HG02852 (cell line): ENCODE data around the gene MRPS7.
"Not testable (repeated sequence)": the region's sequence is repeated elsewhere in the genome, so short reads cannot be mapped to it uniquely, and the experiment has no call there.

ENCODE experiments used
- ATAC-seq: cut with Tn5 transposase; IDR thresholded peaks from one replicate; pipeline ENCODE4 v1.9.1; 2021; ENCODE audit warnings: mild to moderate bottlenecking, moderate library complexity; ENCODE audit not compliant: unreplicated experiment

Gene MRPS7

GRCh38 chr17:75270218-75270965, 8.7 kb downstream of the MRPS7 start:
- ATAC-seq, result peak; percentile 41

- peak; percentile 12 for ATAC-seq
These were observed 9.2 kb downstream of the MRPS7 start, which contains the start of gene MIF4GD for GRCh38 chr17:75270966-75271232. TSS of gene MIF4GD (minus strand) at chr17:75271231. CDS start at chr17:75270195, 1,036 bp downstream.

- peak; percentile 64 for ATAC-seq
These were observed 9.7 kb downstream of the MRPS7 start for GRCh38 chr17:75271233-75271954.

GRCh38 chr17:75271955-75272847, 10.5 kb downstream of the MRPS7 start:
- ATAC-seq, result no peak

GRCh38 chr17:75272848-75273184, 11.1 kb downstream of the MRPS7 start:
- ATAC-seq, result no peak

GRCh38 chr17:75273977-75274708, 12.5 kb downstream of the MRPS7 start:
- no peak for ATAC-seq

GRCh38 chr17:75277664-75278071, 16.0 kb downstream of the MRPS7 start:
- ATAC-seq, result no peak

GRCh38 chr17:75280189-75280588, 18.5 kb downstream of the MRPS7 start:
- ATAC-seq, result not testable (repeated sequence)

- ATAC-seq, result no peak
These were observed 23.4 kb downstream of the MRPS7 start for GRCh38 chr17:75285123-75285522.

GRCh38 chr17:75287221-75287620, 25.5 kb downstream of the MRPS7 start:
- ATAC-seq, result no peak

- no peak for ATAC-seq
These were observed 26.7 kb downstream of the MRPS7 start for GRCh38 chr17:75288359-75288758.

GRCh38 chr17:75288770-75289114, 27.1 kb downstream of the MRPS7 start:
- ATAC-seq, result peak; percentile 18

- peak; percentile 86 for ATAC-seq
These were observed 27.6 kb downstream of the MRPS7 start, which contains the start of gene SLC25A19 for GRCh38 chr17:75289115-75289831. TSS of gene SLC25A19 (minus strand) at chr17:75289433. CDS start at chr17:75286764, 2,669 bp downstream.

GRCh38 chr17:75289832-75290337, 28.2 kb downstream of the MRPS7 start:
- ATAC-seq, result no peak

- ATAC-seq, result not testable (repeated sequence)
These were observed 31.2 kb downstream of the MRPS7 start for GRCh38 chr17:75292810-75293448.

GRCh38 chr17:75295201-75296158, 33.8 kb downstream of the MRPS7 start:
- peak; percentile 58 for ATAC-seq

- ATAC-seq, result no peak
These were observed 38.6 kb downstream of the MRPS7 start for GRCh38 chr17:75300280-75300679.

GRCh38 chr17:75301049-75301448, 39.4 kb downstream of the MRPS7 start:
- ATAC-seq, result no peak
